Suppressor macrophage treated with lipopolysaccharide for 4 hours (primary cell): ENCODE data around the gene FAM210B.
"Not testable (repeated sequence)": the region's sequence is repeated elsewhere in the genome, so short reads cannot be mapped to it uniquely, and the experiment has no call there.

Source experiments
- DNase-seq: peaks from one replicate; pipeline ENCODE4 v3.0.0-alpha.2; 2020

The FAM210B gene

DNA sequence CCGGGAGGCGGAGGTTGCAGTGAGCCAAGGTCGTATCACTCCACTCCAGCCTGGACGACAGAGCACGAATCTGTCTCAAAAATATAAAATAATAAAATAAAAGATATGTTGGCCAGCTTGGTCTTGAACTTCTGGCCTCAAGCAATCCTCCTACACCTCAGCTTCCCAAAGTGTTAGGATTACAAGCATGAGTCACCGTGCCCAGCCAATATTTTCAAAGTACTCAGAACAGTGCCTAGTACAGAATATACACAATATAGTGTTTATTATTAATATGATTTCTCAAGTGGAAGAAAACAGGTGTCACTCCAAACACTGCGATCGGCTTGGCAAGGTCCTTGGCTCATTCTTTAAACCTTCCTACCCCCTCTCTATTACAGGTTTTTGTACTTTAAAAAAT is 3.1 kb downstream of the FAM210B start:
- DNase-seq, result no peak

GRCh38 chr20:56362833-56363413 is 4.1 kb downstream of the FAM210B start:
- DNase-seq, result peak; percentile 13

DNA sequence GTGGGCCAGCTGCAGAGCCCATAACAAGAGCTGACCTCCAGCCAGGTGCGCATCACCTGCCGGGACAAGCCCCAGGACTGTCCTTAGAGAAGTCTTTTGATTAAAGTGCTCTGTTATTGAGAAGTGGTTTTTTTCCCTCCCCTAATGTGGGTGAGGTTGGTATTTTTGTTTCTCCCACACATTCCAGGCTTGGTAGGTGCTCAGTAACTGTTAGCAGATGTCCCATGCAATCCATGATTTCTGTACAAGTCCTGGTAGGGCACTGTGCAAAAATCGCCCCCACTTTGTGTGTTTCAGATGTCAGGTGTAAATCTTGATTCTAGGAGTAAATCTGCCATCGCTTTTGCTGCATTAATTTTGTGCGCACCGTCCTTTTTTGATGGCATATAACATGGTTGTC is 4.7 kb downstream of the FAM210B start:
- no peak for DNase-seq

DNA sequence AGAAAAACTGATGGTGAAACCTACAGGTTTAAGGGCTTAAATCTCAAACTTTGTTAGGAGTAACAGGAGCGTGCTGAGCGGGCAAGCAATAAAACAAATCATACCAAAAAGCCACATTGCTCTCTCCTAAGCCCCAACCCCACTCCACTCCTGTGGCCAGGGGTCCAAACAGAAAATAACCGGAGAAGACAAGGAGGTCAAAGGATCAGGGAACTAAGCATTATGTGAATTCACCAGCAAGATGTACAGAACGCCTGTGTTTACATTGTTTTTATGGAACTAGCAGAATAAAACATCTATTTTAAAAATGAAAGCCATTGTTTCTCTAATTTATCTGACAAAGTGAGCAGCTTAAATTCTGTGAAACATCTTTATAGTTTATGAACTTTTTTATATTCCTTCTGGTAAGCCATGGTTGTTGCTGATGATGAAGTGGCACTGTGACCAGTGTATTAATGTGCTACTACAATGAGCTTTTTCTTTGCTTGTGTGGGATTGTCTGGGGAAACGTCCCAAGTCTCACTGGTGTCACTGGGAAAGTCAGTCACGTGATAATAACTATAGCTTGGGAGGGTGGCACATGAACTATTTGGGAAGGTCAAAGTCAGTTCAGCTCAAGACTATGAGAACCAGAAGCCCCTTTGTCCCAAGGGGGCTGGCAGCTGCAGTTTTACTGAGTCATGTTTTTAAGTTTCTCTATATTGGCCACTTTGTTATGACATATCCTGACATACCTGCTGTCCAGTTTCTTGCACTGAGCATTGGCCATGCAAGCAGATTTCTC is 9.8 kb downstream of the FAM210B start:
- no peak for DNase-seq

DNA sequence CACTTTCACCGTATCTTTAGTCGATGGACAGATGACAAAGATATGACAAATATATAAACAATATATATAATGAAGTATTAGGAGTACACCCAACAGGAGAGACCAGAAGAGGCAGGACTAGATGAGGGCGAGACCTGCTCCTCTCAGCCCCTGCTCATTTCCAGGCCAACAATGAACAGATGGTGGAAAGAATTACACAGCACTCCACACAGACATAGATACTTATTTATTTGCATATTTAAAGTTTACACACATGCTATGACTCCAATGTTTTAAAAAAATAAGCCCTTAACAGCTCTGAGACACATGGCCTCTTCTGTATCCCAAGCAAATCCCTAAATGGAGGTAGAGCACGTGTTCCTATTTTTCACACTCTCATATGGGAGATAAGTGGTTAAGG is 10.4 kb downstream of the FAM210B start:
- DNase-seq, result no peak

DNA sequence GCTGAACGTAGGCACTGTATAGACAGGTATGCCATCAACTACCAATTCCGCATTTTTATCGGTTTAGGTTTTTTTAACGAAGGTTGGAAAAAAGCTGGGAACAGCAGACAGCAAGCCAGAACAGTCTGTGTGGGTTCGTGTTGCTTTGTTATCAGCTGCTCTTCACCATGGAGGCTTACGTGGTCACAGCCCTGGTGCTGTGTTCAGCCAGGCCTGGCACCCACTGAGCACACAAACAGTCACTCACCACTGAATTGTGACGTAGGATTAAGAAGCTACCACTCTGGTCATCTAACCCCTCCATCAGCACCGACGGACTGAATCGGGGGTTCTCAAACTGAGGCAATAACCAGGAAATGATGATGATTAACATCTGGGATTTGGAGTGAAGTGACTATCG is 13.2 kb downstream of the FAM210B start:
- DNase-seq, result no peak

DNA sequence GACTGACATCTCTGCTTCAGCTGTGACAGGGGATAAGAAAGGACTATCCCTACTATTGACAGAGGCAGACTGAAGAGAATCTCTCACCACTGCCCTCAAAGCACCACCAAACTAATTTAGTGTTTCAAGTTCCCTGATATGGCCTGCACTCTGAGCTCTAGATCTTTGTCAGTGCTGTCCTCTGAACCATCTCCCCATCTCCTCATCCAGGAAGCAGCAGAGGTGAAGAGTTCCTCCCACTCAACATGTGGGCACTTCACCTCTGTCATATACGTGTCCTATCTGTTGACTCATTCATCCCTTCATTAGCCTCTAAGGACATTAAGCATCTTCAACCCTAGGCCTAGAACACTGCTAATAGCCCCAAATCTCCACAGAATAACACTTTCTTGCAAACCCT is 14.1 kb downstream of the FAM210B start:
- DNase-seq, result no peak

DNA sequence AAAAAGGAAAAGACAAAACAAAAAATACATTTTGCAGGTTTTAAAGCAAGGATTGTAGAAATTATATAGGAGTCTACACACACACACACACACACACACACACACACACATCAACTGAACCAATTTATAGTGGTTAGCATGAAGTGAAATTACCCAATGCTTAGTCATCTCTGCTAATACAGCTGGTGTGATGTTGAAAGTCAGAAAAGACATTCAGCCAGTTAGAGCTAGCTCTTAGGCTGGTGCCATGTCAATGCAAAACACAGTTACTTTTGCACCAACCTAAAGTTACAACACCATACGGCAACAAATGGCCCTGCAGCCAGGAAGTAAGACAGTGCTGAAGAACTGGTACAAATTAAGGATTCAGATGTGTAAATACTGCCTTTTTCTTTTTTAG is 15.2 kb downstream of the FAM210B start:
- peak; percentile 94 for DNase-seq

GRCh38 chr20:56376331-56376730 is 17.6 kb downstream of the FAM210B start:
- DNase-seq, result peak; percentile 70

- DNase-seq, result no peak
Observed at GRCh38 chr20:56378386-56378785, 19.6 kb downstream of the FAM210B start.

GRCh38 chr20:56380375-56380774 is 21.6 kb downstream of the FAM210B start:
- peak; percentile 12 for DNase-seq

- DNase-seq, result no peak
Observed at GRCh38 chr20:56381501-56381900, 22.7 kb downstream of the FAM210B start.

GRCh38 chr20:56382696-56383095 is 23.9 kb downstream of the FAM210B start:
- DNase-seq, result no peak

DNA sequence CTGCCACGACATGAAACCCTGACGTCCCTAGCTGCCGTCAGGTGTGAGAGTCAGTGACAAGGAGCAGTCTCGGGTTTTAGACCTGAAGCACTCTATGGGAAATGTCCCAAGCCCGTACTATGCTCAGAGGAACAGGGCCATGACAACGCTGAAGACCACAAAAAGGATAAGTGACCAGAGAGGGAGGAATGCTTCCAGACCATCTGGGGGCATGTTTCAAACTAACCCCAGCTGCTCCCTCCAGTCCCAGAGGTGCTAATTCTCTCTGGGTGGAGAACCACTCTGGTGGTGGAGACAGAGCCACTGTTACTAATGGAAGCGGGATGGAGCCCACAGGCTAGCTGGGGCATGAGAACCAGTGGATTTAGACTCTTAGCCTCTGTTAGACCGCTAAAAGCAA is 24.6 kb downstream of the FAM210B start:
- DNase-seq, result no peak

- no peak for DNase-seq
Observed at GRCh38 chr20:56385130-56385529, 26.4 kb downstream of the FAM210B start.

DNA sequence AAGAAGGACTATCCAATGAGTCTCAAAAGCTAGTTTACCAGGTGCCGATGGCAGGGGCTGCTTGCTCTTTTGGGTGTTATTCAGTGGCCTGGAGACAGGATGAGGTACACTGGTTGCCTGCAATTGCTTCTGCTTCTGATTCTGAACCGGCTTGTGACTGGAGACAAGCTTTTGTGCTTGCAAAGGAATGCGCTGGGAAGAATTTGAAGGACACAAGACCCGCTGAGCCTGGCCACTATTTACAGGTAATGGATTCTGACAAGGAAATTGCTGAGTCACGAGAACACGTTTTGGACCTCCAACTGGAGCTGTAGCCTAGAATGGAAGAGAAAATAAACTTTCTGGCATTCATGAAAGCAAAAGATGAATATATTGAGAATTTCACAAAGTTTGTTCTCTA is 27.4 kb downstream of the FAM210B start:
- no peak for DNase-seq

- no peak for DNase-seq
Observed at GRCh38 chr20:56388882-56389281, 30.1 kb downstream of the FAM210B start.

DNA sequence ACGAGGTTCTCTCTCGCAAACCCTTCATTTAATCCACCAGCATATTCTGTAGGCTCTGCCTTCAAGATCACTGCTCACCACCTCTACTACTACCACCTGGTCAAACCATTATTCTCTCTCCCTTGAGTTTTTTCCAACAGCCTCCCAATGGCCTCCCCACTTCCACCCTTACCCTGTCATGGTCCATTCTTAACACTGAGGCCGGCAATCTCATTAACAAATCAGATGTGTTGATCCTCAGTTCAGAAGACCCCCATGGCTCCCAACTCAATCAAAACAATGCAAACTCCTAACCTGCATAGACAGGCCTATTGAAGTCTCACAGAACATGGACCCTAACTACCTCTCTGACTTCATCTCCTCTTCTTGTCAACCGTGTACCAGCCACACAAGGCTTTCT is 31.0 kb downstream of the FAM210B start:
- DNase-seq, result no peak

DNA sequence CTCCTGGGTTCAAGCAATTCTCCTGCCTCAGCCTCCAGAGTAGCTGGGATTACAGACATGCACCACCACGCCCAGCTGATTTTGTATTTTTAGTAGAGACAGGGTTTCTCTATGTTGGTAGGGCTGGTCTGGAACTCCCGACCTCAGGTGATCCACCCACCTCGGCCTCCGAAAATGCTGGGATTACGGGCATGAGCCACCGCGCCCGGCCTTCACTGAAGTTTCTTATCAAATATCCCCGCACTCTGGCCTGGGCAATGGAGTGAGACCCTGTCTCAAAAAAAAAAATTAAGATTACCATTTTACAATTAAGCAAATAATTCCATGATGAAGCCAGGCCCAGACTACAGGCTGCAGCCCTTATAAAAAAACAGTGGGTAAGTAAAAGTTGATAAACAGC is 31.6 kb downstream of the FAM210B start:
- DNase-seq, result not testable (repeated sequence)

DNA sequence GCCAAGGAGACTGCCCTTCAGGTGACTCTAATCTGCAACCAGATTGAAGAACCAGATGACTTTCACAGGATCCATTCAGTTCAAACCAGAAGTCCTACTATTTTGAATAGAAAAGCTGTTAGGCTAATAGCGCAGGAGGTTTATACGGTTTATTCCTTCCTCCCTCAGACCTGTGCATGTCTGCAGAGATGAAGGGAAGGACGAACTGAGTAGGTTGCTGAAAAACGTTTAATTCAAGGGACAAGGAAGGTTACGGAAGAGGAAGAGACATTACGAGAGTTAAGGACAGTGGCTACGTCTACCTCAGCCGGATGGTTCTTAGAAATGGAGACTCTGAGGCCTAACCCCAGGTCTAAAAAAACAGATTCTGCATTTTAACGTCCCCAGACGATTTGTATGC is 32.3 kb downstream of the FAM210B start:
- no peak for DNase-seq

DNA sequence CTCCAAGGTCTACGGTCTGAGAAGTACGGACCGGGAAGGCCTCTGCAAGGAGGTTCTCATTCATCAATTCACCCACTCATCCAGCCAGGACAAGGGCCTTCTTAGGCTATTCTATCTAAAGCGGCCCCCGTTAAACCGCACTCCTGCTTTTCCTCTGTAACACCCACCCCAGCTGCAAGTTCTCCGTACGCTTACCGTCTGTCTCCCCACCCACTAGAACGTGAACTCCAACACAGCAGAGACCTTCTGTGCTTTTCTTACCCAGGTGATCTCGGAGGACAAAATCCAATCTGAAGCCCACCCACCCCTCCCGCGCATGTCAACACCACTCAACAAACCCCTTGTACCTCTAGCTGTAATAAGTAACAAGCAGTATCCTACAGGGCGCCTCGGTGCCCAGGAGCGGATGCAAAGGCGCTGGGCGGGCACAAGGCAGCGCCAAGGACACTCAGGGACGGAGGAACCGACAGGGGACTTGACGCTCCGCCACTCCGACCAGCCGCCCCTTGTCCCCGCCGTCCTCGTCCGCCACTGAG is 32.9 kb downstream of the FAM210B start:
- no peak for DNase-seq

- peak; percentile 100 for DNase-seq
Observed at GRCh38 chr20:56392132-56392880, 33.5 kb downstream of the FAM210B start, which contains the start of the genes AURKA and CSTF1. Gene AURKA (minus strand): TSS chr20:56392215. CDS start chr20:56388197, 4,018 bp downstream. Gene CSTF1 (plus strand): TSS chr20:56392645. CDS start chr20:56395553, 2,908 bp downstream.

DNA sequence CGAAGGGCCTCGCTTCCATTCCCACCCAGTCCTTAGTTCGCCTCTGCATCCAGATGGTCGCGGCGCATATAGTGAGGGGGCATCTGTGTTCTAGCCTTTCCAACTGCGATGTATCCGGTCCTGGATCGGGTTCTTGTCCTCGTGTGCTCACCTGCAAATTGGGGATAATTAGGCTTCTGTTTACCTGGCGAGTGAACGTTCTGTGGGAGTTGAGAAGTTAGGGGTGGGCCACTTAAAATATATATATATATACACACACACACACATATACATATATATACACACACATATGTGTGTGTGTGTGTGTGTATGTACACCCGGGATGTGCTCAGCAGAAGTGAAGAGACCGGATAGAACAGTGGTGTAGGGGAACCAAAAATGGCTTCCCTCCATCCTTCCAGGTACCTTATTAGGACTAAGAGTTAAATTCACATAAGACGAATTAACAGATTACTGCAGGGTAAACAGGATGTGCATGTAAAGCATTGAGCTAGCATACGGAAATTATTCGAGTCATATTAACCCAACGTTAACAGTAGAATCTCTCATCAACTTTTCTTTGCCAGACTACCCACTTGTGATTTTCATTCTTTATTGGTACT is 34.2 kb downstream of the FAM210B start:
- DNase-seq, result no peak
